NCI-H2107 treated with DMSO at 0.1 percent for 48 hours (cell line): Measurements from ENCODE around the gene GJA1.

Experiments used
- DNase-seq: peaks from one replicate; lab custom pipeline; 2025; ENCODE audit not compliant: unreplicated experiment; lab: John Stamatoyannopoulos, UW

GJA1 gene

GRCh38 chr6:121482751-121483150 lies 47.3 kb downstream of the GJA1 start:
- no peak for DNase-seq

- no peak for DNase-seq
Observed at GRCh38 chr6:121485359-121485811, 49.9 kb downstream of the GJA1 start.

DNA sequence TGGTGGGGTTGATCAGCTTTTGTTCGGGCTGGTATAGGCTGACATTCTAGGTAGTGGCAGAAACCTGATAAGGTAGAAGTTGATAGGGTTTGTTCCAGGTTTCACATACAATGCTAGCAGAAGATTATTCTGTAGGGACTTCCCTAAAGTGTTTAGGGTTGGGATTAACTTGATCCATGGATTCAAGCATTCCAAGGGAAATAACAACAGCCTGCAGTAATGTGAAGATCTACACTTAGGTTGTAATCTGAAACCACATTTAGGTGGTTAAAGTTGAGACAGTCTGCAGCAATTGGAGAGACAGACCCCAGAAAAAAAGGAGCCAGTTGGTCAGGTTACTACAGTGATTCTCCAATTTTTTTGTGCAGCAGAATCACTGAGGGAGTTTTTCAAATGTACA lies 56.1 kb downstream of the GJA1 start:
- no peak for DNase-seq

- DNase-seq = no peak
Observed at GRCh38 chr6:121492536-121492935, 57.1 kb downstream of the GJA1 start.

DNA sequence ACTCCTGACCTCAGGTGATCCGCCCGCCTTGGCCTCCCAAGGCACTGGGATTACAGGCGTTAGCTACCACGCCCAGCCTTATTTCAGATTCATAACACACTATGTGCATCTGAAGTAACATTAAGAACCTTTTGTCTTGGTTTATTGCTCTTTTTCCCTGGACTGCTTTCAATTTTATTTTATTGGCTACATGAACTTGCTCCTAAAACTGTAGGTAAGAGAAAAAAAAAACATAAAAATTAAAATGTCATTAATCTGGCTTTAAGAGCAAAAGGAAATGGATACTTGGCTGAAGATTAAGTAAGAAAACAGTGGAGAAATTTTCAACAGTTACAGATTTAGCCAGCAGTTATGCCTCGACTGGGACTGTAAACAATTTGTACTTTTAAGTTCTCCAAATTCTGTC lies 62.5 kb downstream of the GJA1 start:
- DNase-seq = no peak

GRCh38 chr6:121498481-121499276 lies 63.2 kb downstream of the GJA1 start:
- no peak for DNase-seq
